ENCODE measurements around the gene TCERG1. TPM values are rescaled to one million over a fixed set of nuclear protein-coding genes. Genes with fewer than 3 reads are reported as not detected.

TCERG1 gene
- total RNA-seq, 1 experiment from 2014 or later = 112 TPM

GRCh38 chr5:146538432-146538831, 91.3 kb downstream of the TCERG1 start:
- no peak overlapping the region for H4K91ac ChIP-seq (ENCODE audit: insufficient read length, low read depth, low read length)
- WGBS (ENCODE audit: extremely low coverage, insufficient read length, low lambda C conversion rate) = no CpG with 5 or more reads among the region's 3 CpGs
- H3K27me3 Mint-ChIP-seq (ENCODE audit: low read depth) = no peaks in the 10 kb centered on the region; the same call in 1 of the 2 replicates

More at GRCh38 chr5:146538432-146538831, 91.3 kb downstream of the TCERG1 start:
- no peaks in the 10 kb centered on the region for H3K79me2 ChIP-seq (ENCODE audit: insufficient read depth, low read length)
- no peak overlapping the region for H2AFZ ChIP-seq (ENCODE audit: low read length)
- no peak overlapping the region for H2BK12ac ChIP-seq (ENCODE audit: insufficient read length, low read depth, low read length)
- no peaks in the 10 kb centered on the region for H4K20me1 ChIP-seq (ENCODE audit: control insufficient read depth, insufficient read depth, insufficient read length)
- no peaks in the 10 kb centered on the region for H3K79me1 ChIP-seq (ENCODE audit: insufficient read depth, low read depth, low read length, poor library complexity, severe bottlenecking)
- no peaks in the 10 kb centered on the region for H3K27me3 ChIP-seq (ENCODE audit: insufficient read depth, low read length)
- H3K4me3 Mint-ChIP-seq = no peak overlapping the region
- peaks cover 15% of the 10 kb centered on the region in 2 experiments for H3K4me1 Mint-ChIP-seq
- no peaks in the 10 kb centered on the region for H3K23me2 ChIP-seq (ENCODE audit: insufficient read length, low read depth, low read length, poor library complexity, severe bottlenecking)
- no peak overlapping the region for H2BK5ac ChIP-seq (ENCODE audit: insufficient read length, low read length)
- no peak overlapping the region for H2BK120ac ChIP-seq (ENCODE audit: low read depth, low read length, poor library complexity, severe bottlenecking)
- no peak overlapping the region for H4K5ac ChIP-seq (ENCODE audit: insufficient read length, low read depth, low read length)
- H4K8ac ChIP-seq (replicated peaks; ENCODE audit: insufficient read length, low read depth, low read length) = no peak overlapping the region
- no peak overlapping the region for H3K56ac ChIP-seq (ENCODE audit: insufficient read length, low read depth, low read length)
- no peaks in the 10 kb centered on the region for H3K9me3 ChIP-seq (ENCODE audit: control insufficient read depth, low read depth, low read length)
- no peak overlapping the region for H3K4ac ChIP-seq (ENCODE audit: low read depth, low read length)
- no peak overlapping the region for H3K4me2 ChIP-seq (ENCODE audit: insufficient read depth, insufficient read length, low read length)
- H3K14ac ChIP-seq (ENCODE audit: insufficient read depth, low read length) = no peak overlapping the region
- TF ChIP-seq CTCF (conservative IDR thresholded peaks at IDR 0.05) = no peak
- H2AK5ac ChIP-seq (ENCODE audit: insufficient read length, low read length) = no peak overlapping the region
- no peaks in the 10 kb centered on the region for H3K9me3 Mint-ChIP-seq
- H3K27ac Mint-ChIP-seq = no peak overlapping the region
- H3K27ac ChIP-seq (ENCODE audit: insufficient read length, low read depth, low read length) = no peak overlapping the region
- H3K18ac ChIP-seq (ENCODE audit: insufficient read length, low read depth, low read length) = no peak overlapping the region
- no peak overlapping the region for H3K9ac ChIP-seq (ENCODE audit: extremely low read depth, insufficient read length, low read length)
- DNase-seq = no peak
- no peak overlapping the region for H2BK20ac ChIP-seq (ENCODE audit: low read depth, low read length, poor library complexity, severe bottlenecking)
- H3T11ph ChIP-seq (ENCODE audit: low read length) = no peak overlapping the region
- H3K23ac ChIP-seq (ENCODE audit: insufficient read length, low read depth, low read length) = no peak overlapping the region
- H3K36me3 Mint-ChIP-seq (ENCODE audit: insufficient read depth in 1 of 3, low read depth in 3 of 3) = no peaks in the 10 kb centered on the region
- H2BK15ac ChIP-seq (ENCODE audit: low read depth, low read length) = no peak overlapping the region; the same call in 1 of the 2 replicates
- H3K4me1 ChIP-seq (ENCODE audit: insufficient read depth, low read length) = peaks cover 6% of the 10 kb centered on the region; the same call in 1 of the 2 replicates
